SK-N-SH (cell line): ENCODE data around the gene POTEJ.
"Not testable (repeated sequence)": the region's sequence is repeated elsewhere in the genome, so short reads cannot be mapped to it uniquely, and the experiment has no call there.

Experiments
- EP300 ChIP-seq, 2 experiments: IDR thresholded peaks; 2 replicates each; pipeline versions ENCODE4 v1.4.0 to v1.6.1; 2012; ENCODE audit warnings: borderline replicate concordance in 1 of 2, low read depth in 1 of 2, low read length in 1 of 2
- GATA2 ChIP-seq: sonication (generic); formaldehyde crosslinking; IDR thresholded peaks from 2 replicates; pipeline ENCODE4 v1.5.0; 2020; ENCODE audit warnings: mild to moderate bottlenecking, missing genetic modification reagents
- JUND ChIP-seq: IDR thresholded peaks from 2 replicates; pipeline ENCODE4 v1.4.0; 2012
- POLR2AphosphoS5 ChIP-seq: IDR thresholded peaks from 2 replicates; pipeline ENCODE4 v1.6.1; 2012; ENCODE audit warnings: low read depth, low read length
- TAF1 ChIP-seq: IDR thresholded peaks from 2 replicates; pipeline ENCODE4 v1.6.1; 2012; ENCODE audit warnings: low read depth, mild to moderate bottlenecking, low read length, moderate library complexity, borderline replicate concordance
- YY1 ChIP-seq: IDR thresholded peaks from 2 replicates; pipeline ENCODE4 v1.4.0; 2012; ENCODE audit warnings: low read depth, mild to moderate bottlenecking
- TF ChIP-seq, protein P1 (sequence below): fragments of 200-600 bp; sonication (generic); IDR thresholded peaks from 2 replicates; pipeline ENCODE4 v1.6.1; 2017; ENCODE audit warnings: antibody characterized with exemption, mild to moderate bottlenecking, moderate library complexity

GRCh38 chr2:130579121-130579520 is 32.1 kb upstream of the POTEJ start:
- not testable (repeated sequence) for TF ChIP-seq EP300 (IDR thresholded peaks at IDR 0.05; ENCODE audit: borderline replicate concordance in 1 of 2, low read depth in 1 of 2, low read length in 1 of 2); GATA2 (CRISPR knock-in tag); TAF1; YY1; JUND; POLR2AphosphoS5
- TF ChIP-seq, protein P1, sequence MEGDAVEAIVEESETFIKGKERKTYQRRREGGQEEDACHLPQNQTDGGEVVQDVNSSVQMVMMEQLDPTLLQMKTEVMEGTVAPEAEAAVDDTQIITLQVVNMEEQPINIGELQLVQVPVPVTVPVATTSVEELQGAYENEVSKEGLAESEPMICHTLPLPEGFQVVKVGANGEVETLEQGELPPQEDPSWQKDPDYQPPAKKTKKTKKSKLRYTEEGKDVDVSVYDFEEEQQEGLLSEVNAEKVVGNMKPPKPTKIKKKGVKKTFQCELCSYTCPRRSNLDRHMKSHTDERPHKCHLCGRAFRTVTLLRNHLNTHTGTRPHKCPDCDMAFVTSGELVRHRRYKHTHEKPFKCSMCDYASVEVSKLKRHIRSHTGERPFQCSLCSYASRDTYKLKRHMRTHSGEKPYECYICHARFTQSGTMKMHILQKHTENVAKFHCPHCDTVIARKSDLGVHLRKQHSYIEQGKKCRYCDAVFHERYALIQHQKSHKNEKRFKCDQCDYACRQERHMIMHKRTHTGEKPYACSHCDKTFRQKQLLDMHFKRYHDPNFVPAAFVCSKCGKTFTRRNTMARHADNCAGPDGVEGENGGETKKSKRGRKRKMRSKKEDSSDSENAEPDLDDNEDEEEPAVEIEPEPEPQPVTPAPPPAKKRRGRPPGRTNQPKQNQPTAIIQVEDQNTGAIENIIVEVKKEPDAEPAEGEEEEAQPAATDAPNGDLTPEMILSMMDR: not testable (repeated sequence)
